GM18526 (cell line): ENCODE measurements around the gene TMEM247.

Experiments
- POLR2A ChIP-seq: IDR thresholded peaks from 3 replicates; pipeline ENCODE4 v1.6.1; 2011; ENCODE audit not compliant: insufficient read length; ENCODE audit errors: extremely low read depth

TMEM247 gene

GRCh38 chr2:46479265-46479664 lies at the start of gene TMEM247:
Gene TMEM247, plus strand, starts transcription at chr2:46479565.
- TF ChIP-seq POLR2A, result no peak

- no peak for TF ChIP-seq POLR2A
Observed at GRCh38 chr2:46430413-46430812, 49.0 kb upstream of the TMEM247 start.

DNA sequence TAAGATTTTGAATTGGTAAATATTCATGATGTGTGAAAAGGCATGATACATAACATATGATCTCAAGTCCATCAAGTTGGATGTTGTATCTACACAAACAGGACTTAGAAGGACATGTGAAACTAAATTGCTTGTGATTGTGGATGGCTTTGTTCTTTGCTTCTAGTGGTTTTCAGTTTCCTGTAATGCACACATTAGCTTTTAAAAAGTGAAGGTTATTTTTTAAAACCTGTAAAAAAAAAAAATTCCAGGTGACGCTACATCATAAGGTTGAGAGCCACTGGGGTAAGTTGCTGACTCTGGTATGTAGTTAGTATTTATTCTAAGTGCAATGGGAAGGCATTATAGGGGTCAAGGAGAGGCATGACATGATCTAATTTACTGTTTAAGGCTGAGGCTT lies 48.4 kb upstream of the TMEM247 start:
- no peak for TF ChIP-seq POLR2A

DNA sequence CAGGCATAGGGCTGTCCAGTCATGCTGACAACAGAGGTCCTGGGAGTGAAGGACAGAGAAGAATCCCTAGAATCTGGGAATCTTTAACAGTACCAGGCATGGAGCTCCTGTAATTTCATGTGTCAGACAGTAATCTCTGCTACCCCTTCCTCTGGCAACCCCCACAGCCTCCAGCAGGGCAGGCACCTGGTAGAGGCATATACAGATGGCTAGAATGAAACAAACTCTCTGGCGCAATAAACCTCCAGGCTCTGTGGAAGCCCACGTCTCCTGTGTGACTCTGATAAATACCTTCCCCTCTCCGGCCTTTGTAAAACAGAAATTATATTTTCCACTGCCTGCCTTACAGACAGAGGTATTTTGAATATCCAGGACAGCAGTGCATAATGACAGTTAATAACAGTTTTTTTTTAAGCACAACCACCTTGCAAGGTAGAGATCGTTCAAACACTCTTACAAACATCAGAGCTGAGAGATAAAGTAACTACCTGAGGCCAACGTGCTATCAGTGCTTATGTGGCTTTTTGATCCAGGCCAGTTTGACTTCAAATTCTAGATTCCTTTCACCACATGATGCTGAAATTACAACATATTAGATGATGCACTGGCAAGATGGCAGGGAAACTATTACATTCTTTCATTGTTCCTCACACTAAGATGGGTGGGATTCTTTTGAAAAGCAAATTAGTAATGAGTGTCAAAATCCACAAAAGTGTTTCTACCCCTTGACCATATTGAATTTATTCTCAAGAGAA lies 47.7 kb upstream of the TMEM247 start:
- no peak for TF ChIP-seq POLR2A

DNA sequence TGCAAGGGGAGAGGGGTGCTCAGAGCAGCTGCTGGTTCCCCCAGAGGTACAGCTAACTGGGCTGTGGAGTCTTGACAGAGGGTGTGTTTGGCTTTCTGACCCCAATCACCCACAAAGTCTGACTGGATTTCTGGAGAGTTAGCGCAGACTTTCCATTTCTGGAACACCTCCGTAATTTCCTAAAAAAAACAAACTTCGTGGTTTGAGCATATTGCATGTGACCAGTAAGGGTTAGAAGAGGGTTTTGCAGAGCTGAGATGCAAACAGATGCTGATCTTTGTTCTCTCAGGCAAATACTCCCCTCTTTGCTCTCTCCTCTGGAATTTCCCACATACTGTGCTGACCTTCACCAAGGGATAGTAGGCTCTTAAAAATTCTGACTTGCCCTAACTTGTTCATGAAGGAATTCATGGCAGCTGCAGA lies 44.5 kb upstream of the TMEM247 start:
- no peak for TF ChIP-seq POLR2A

DNA sequence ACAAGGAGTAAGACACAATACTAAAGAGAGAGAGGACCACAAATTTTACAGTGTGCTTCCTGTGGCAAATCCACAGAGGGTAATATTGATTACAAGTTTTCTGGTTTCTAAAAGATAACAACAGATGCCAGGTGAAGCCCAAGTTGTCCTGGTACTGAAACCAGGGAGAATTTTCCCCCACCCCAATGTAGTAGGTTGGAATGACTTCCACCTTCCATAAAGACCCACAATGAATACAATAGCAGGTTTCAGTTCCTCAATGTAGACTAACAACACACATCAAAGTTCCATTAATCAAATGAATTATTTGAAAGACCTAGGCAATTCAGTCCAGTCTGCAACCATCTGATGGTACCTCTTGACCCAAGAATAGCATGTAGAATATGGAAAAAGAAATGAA lies 44.0 kb upstream of the TMEM247 start:
- no peak for TF ChIP-seq POLR2A

DNA sequence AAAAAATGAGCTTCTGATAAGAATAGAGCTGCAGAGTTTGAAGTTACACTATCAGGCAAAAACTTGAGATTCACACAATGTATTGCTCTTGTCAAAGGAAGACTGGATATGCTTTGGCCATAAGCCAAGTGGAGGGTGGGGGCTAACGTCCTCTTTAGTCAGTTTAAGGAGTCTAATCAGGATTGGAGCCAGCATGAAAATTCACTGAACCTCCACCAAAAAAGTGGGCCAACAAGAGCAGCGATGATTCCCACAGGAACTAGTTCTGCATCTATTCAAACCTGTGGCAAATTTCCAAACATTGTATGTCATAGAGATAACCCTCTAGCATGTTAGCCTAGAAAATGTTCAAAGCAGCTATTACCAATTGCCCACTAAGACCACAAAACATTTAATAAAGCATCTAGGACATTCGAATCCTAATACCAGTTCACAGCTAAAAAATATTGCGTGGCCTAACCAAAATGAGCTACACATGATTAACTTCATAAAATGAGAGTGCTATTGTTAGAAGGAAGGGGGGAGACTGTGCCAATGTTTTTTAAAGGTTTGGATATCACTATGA lies 43.5 kb upstream of the TMEM247 start:
- TF ChIP-seq POLR2A, result no peak

DNA sequence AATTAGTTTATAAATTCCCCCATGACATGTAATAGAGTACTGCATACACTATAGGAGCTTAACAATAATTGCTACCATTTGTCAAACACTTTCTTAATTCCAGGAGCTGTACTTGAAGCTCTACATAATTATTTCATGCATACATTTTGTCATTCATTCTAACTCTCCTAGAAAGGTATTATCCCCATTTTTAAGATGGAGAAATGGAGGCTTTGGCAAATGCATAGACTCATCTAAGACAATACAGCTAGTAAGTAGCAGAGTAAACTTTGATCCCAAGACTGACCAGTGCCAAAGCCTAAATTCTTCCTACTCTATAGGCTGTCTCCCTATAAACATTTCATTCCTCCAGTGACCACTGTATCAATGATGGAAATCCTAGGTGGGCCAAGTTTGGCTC lies 42.6 kb upstream of the TMEM247 start:
- TF ChIP-seq POLR2A, result no peak

- TF ChIP-seq POLR2A, result no peak
Observed at GRCh38 chr2:46438102-46438501, 41.3 kb upstream of the TMEM247 start.

GRCh38 chr2:46438794-46439193 lies 40.6 kb upstream of the TMEM247 start:
- TF ChIP-seq POLR2A, result no peak

DNA sequence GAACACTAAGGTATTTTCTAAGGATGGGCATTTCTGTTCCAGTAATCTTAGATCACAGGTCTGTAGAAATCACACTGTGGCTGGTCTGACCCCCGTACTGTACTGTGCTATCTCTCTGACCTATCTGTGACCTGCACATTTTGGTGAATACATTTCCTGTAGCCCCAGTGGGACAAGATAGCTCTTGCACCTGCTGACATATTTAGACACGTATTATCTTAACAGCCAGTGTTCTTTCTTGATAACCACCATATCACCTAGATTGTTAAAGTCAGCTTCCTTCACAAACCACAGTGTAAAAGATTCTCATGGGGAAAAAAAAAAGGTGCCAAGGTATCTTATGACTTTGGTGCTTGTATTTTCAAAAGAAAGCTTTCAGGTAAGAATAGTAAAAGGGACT lies 39.8 kb upstream of the TMEM247 start:
- TF ChIP-seq POLR2A, result no peak

DNA sequence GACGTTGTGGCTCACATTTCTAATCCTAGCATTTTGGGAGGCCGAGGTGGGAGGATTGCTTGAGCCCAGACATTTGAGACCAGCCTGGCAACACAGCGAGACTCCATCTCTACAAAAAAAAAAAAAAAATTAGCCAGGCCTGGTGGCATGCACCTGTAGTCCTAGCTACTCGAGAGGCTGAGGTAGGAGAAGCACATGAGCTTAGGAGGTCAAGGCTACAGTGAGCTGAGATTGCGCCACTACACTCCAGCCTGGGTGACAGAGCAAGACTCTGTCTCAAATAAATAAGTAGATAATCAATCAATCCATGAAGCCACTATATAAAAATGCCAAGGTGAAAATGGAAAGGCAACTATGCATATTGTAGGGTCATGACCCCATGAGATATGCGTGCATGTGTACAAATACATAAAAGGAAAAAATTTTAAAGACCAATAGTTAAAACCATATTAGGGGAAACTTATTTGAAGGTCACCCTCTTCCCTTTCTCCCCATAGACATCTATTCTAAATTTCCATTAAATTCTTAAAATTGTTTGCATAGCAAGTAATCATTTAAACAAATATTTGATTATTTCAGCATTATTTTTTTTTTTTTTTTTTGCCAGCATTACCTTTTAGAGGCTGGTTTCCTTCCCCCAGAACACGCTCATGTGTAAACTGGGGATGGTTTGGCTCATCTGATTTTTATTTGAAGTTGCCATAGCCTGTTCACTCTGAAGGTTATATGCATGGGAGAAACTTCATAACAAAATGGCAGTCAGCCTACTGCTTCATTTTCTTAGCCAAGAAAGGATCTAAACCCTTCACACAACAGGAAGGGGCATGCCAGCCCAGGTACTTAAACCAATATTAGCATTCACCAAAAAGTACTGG lies 37.3 kb upstream of the TMEM247 start:
- no peak for TF ChIP-seq POLR2A

- no peak for TF ChIP-seq POLR2A
Observed at GRCh38 chr2:46444732-46445131, 34.6 kb upstream of the TMEM247 start.

DNA sequence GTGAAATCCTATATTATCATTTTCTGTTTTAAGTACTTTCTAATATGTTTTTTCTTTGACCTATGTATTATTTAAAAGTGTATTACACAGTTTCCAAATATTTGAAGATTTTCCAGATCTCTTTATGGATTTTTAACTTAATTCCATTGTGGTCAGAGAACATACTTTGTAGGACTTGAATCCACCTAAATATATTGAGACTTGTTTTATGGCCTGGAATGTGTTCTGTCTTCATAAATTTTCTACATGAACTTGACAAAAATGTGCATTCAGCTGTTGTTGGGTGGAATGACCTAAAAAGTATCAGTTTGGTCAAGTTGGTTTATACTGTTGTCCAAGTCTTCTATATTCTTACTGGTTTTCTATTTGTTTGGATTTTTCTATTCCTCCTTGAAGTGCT lies 33.8 kb upstream of the TMEM247 start:
- TF ChIP-seq POLR2A, result no peak

GRCh38 chr2:46446871-46447568 lies 32.3 kb upstream of the TMEM247 start:
- TF ChIP-seq POLR2A, result no peak
